ENCODE data around the gene SSC5D.

SSC5D gene

GRCh38 chr19:55567708-55568328, 79.6 kb downstream of the SSC5D start:
- DNase-seq: no peak
